ENCODE data around the gene PIGR. TPM values are rescaled to one million over a fixed set of nuclear protein-coding genes. Genes with fewer than 3 reads are reported as not detected.

The PIGR gene
- total and polyA plus RNA-seq, 2 experiments from 2014 or later, result not detected

- no peaks in the 10 kb centered on the region for H3K36me3 ChIP-seq
- TF ChIP-seq, protein P1, sequence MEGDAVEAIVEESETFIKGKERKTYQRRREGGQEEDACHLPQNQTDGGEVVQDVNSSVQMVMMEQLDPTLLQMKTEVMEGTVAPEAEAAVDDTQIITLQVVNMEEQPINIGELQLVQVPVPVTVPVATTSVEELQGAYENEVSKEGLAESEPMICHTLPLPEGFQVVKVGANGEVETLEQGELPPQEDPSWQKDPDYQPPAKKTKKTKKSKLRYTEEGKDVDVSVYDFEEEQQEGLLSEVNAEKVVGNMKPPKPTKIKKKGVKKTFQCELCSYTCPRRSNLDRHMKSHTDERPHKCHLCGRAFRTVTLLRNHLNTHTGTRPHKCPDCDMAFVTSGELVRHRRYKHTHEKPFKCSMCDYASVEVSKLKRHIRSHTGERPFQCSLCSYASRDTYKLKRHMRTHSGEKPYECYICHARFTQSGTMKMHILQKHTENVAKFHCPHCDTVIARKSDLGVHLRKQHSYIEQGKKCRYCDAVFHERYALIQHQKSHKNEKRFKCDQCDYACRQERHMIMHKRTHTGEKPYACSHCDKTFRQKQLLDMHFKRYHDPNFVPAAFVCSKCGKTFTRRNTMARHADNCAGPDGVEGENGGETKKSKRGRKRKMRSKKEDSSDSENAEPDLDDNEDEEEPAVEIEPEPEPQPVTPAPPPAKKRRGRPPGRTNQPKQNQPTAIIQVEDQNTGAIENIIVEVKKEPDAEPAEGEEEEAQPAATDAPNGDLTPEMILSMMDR (IDR thresholded peaks at IDR 0.05; ENCODE audit: low read depth, low read length), result no peak
- H3K9me3 ChIP-seq (ENCODE audit: low read depth), result no peaks in the 10 kb centered on the region
- H3K27me3 ChIP-seq, result no peaks in the 10 kb centered on the region
- DNase-seq (ENCODE audit: low read depth in 1 of 2, low spot score in 1 of 2), result no peak
- no peak overlapping the region for H3K4me3 ChIP-seq
- no peak overlapping the region for H3K27ac ChIP-seq
- H3K4me1 ChIP-seq (ENCODE audit: low read depth), result no peaks in the 10 kb centered on the region
Measured at GRCh38 chr1:206923009-206923960, 23.0 kb downstream of the PIGR start.

GRCh38 chr1:206922524-206922923 is 23.7 kb downstream of the PIGR start:
- TF ChIP-seq, protein P1 (IDR thresholded peaks at IDR 0.05; ENCODE audit: low read depth, low read length), result no peak
- H3K27ac ChIP-seq, result no peak overlapping the region

GRCh38 chr1:206921772-206922265 is 24.4 kb downstream of the PIGR start, which contains the start of gene FCMR:
FCMR (minus strand) TSS chr1:206921941; CDS start chr1:206921854, 87 bp downstream.
- Histone ChIP-seq H3K36me3 (no peaks in the 10 kb centered on the region), H3K4me1 (ENCODE audit: low read depth) (no peaks in the 10 kb centered on the region), H3K9me3 (ENCODE audit: low read depth) (no peaks in the 10 kb centered on the region), H3K27ac (no peak within 1 kb of the TSS), H3K4me3 (no peak within 1 kb of the TSS), H3K27me3 (peaks cover 5% of the 10 kb centered on the region)
- TF ChIP-seq, protein P1 (IDR thresholded peaks at IDR 0.05; ENCODE audit: low read depth, low read length), result no peak
- peak in 1 of 2 donors; percentile 66 for DNase-seq (ENCODE audit: low read depth in 1 of 2, low spot score in 1 of 2)

More at GRCh38 chr1:206922524-206922923, 23.7 kb downstream of the PIGR start:
- no peak for DNase-seq (ENCODE audit: low read depth in 1 of 2, low spot score in 1 of 2)
- Histone ChIP-seq H3K4me3 (no peak overlapping the region), H3K27me3 (peaks cover 2% of the 10 kb centered on the region), H3K9me3 (ENCODE audit: low read depth) (no peaks in the 10 kb centered on the region), H3K36me3 (no peaks in the 10 kb centered on the region), H3K4me1 (ENCODE audit: low read depth) (no peaks in the 10 kb centered on the region)

DNA sequence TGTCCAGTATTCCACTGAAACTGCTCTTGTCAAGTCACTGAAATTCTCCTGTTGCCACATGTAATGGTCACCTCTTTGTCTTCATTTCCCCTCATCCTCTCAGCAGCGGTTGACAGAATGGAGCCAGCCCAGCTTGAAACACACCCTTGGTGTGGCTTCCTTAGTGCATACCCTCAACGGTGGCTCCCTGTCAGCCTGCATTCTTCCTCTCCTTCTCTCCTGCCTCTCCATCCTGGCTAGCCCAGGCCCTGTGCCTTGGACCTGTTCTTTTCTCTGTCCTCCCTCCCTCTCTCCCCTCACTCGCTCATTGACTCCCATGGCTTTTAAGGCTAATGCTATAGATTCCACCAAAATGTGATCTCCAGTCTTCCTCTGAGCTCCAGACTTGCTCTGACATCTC is 28.2 kb downstream of the PIGR start:
- TF ChIP-seq, protein P1 (IDR thresholded peaks at IDR 0.05; ENCODE audit: low read depth, low read length), result no peak
- Histone ChIP-seq H3K9me3 (ENCODE audit: low read depth) (no peaks in the 10 kb centered on the region), H3K36me3 (no peaks in the 10 kb centered on the region), H3K4me3 (no peak overlapping the region), H3K4me1 (ENCODE audit: low read depth) (no peaks in the 10 kb centered on the region), H3K27me3 (peaks cover 40% of the 10 kb centered on the region), H3K27ac (no peak overlapping the region)
- no peak for DNase-seq (ENCODE audit: low read depth in 1 of 2, low spot score in 1 of 2)

- no peak for DNase-seq (ENCODE audit: low read depth in 1 of 2, low spot score in 1 of 2)
- Histone ChIP-seq H3K4me3 (no peak overlapping the region), H3K27me3 (peaks cover 44% of the 10 kb centered on the region), H3K9me3 (ENCODE audit: low read depth) (no peaks in the 10 kb centered on the region), H3K27ac (no peak overlapping the region), H3K36me3 (no peaks in the 10 kb centered on the region), H3K4me1 (ENCODE audit: low read depth) (no peaks in the 10 kb centered on the region)
- TF ChIP-seq, protein P1 (IDR thresholded peaks at IDR 0.05; ENCODE audit: low read depth, low read length), result no peak
Measured at GRCh38 chr1:206916000-206916709, 30.1 kb downstream of the PIGR start.

All from cardiac muscle cell (in vitro differentiated cells and primary cell).